ENCODE data around the gene ZNF688.
"Not testable (repeated sequence)": the region's sequence is repeated elsewhere in the genome, so short reads cannot be mapped to it uniquely, and the experiment has no call there.

Gene ZNF688

DNA sequence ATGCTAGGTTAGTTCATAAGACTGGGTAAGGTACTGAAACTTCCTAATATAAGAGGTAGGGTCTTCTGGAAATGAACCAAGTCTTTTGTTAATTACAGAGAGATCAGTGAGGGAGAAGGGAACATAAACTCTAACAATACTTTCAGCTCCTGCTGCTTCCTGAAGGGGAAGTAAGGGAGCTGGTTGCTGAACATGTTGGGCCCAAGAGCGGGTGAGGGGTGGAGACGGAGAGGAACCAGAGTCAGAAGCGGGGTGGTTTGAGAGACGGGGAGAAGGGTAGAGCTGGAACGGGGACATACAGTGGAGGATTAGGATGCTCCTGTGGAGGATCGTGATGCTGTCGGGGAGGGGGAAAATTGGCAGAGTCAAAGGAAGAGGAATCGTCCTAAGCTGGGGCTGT lies 25.4 kb downstream of the ZNF688 start:
- Histone ChIP-seq H3K27me3 (ENCODE audit: control insufficient read depth, low read length) (no peaks in the 10 kb centered on the region), H3K4me1 (ENCODE audit: control insufficient read depth, low read length) (no peaks in the 10 kb centered on the region), H3K36me3 (ENCODE audit: control insufficient read depth, low read length) (no peaks in the 10 kb centered on the region), H3K27ac (ENCODE audit: low read depth, low read length) (no peak overlapping the region), H3F3A (ENCODE audit: control insufficient read depth, insufficient read depth) (no peaks in the 10 kb centered on the region), H3K4me2 (ENCODE audit: low read length) (no peak overlapping the region), H3K9me2 (replicated peaks; ENCODE audit: control insufficient read depth, low read length) (no peaks in the 10 kb centered on the region), H3K79me2 (ENCODE audit: control insufficient read depth, low read length) (no peaks in the 10 kb centered on the region; the same call in 1 of the 2 replicates), H4K20me1 (ENCODE audit: control insufficient read depth, insufficient read depth, low read depth, low read length) (no peaks in the 10 kb centered on the region), H3K4me3 (ENCODE audit: low read length) (no peak overlapping the region), H3K9me3 (ENCODE audit: control insufficient read depth, insufficient read depth, low read length) (no peaks in the 10 kb centered on the region)
- TF ChIP-seq, protein P1, sequence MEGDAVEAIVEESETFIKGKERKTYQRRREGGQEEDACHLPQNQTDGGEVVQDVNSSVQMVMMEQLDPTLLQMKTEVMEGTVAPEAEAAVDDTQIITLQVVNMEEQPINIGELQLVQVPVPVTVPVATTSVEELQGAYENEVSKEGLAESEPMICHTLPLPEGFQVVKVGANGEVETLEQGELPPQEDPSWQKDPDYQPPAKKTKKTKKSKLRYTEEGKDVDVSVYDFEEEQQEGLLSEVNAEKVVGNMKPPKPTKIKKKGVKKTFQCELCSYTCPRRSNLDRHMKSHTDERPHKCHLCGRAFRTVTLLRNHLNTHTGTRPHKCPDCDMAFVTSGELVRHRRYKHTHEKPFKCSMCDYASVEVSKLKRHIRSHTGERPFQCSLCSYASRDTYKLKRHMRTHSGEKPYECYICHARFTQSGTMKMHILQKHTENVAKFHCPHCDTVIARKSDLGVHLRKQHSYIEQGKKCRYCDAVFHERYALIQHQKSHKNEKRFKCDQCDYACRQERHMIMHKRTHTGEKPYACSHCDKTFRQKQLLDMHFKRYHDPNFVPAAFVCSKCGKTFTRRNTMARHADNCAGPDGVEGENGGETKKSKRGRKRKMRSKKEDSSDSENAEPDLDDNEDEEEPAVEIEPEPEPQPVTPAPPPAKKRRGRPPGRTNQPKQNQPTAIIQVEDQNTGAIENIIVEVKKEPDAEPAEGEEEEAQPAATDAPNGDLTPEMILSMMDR (IDR thresholded peaks at IDR 0.05; ENCODE audit: low read depth, low read length, poor library complexity, severe bottlenecking): no peak
- TF ChIP-seq EZH2phosphoT487 (IDR thresholded peaks at IDR 0.05; ENCODE audit: borderline replicate concordance, low read length): no peak

DNA sequence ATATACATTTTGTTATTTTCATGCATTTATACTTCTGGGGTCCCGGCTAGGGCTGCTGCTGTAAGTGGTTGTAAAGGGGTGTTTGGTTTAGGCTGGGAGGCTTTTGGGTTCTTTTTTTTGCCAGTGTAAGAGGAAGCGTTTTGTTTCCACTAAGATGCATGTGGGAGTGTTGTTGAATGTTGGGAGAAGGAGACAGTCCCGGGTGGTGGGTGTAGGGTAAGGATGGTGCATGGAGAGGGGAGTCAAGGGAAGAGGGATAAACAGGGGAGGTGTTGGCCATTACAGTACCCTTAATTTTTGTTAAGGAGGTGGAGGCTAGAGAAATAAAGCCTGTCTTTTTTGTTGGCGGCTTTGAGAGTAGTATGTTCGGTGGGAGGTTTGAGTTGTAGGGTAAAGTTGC lies 28.4 kb downstream of the ZNF688 start:
- Histone ChIP-seq H3K36me3 (ENCODE audit: control insufficient read depth, low read length) (peaks cover 7% of the 10 kb centered on the region; the same call in 1 of the 2 replicates), H3K4me1 (ENCODE audit: control insufficient read depth, low read length) (peaks cover 7% of the 10 kb centered on the region), H3K9me3 (ENCODE audit: control insufficient read depth, insufficient read depth, low read length) (no peaks in the 10 kb centered on the region), H4K20me1 (ENCODE audit: control insufficient read depth, insufficient read depth, low read depth, low read length) (no peaks in the 10 kb centered on the region), H3F3A (ENCODE audit: control insufficient read depth, insufficient read depth) (no peaks in the 10 kb centered on the region), H3K79me2 (ENCODE audit: control insufficient read depth, low read length) (no peaks in the 10 kb centered on the region; the same call in none of the 2 replicates), H3K27ac (ENCODE audit: low read depth, low read length) (no peak overlapping the region), H3K27me3 (ENCODE audit: control insufficient read depth, low read length) (no peaks in the 10 kb centered on the region), H3K4me3 (ENCODE audit: low read length) (no peak overlapping the region), H3K9me2 (replicated peaks; ENCODE audit: control insufficient read depth, low read length) (no peaks in the 10 kb centered on the region), H3K4me2 (ENCODE audit: low read length) (no peak overlapping the region)
- TF ChIP-seq, protein P1 (IDR thresholded peaks at IDR 0.05; ENCODE audit: low read depth, low read length, poor library complexity, severe bottlenecking): no peak
- no peak for TF ChIP-seq EZH2phosphoT487 (IDR thresholded peaks at IDR 0.05; ENCODE audit: borderline replicate concordance, low read length)

DNA sequence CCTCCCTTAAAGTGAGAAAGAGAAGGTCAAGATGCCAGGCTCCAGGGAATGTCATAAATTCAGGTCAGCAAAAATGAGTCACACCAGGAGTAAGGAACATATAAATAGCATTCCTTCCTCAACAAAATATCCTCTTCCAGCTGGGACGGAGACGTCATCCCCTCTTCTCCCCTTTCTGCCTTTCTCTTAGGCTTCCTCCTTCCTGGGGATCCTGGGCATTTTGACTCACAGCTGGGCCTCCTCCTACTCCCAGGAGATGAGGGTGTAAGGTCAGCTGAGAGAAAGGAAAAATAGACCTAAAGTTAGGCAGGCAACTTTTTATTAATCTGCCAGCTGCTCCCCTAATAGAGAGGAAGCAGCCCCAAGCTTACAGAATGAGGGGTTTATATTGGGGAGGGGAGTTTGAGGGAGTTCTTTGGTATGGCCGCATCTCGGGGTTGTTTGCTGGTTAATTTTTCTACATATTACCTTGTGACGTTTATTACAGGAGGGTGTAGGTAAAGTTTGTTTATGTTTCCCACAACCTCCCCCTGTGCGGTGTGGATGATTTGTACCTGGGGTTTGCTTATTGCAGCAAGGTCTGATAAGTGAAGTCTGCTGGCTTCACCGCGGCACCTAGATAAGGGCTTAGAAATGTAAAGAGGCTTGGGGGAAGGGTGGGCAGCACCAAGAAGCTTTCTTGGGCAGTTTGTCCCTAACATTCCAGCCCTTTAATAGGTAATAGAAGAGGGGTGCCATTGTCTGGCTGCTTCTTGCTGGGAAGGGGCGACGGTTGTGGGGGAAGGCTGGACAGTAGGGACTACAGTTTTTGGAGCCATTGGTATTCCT lies 29.8 kb downstream of the ZNF688 start:
- no peak overlapping the region for H3K4me3 ChIP-seq (ENCODE audit: low read length)
- H3K79me2 ChIP-seq (ENCODE audit: control insufficient read depth, low read length): peaks cover 4% of the 10 kb centered on the region
- peaks cover 11% of the 10 kb centered on the region for H3K4me1 ChIP-seq (ENCODE audit: control insufficient read depth, low read length)
- no peak overlapping the region for H3K27ac ChIP-seq (ENCODE audit: low read depth, low read length)
- TF ChIP-seq, protein P1 (IDR thresholded peaks at IDR 0.05; ENCODE audit: low read depth, low read length, poor library complexity, severe bottlenecking): no peak
- TF ChIP-seq EZH2phosphoT487 (IDR thresholded peaks at IDR 0.05; ENCODE audit: borderline replicate concordance, low read length): no peak
- H3F3A ChIP-seq (ENCODE audit: control insufficient read depth, insufficient read depth): no peaks in the 10 kb centered on the region
- no peaks in the 10 kb centered on the region for H4K20me1 ChIP-seq (ENCODE audit: control insufficient read depth, insufficient read depth, low read depth, low read length)
- H3K4me2 ChIP-seq (ENCODE audit: low read length): no peak overlapping the region
- no peaks in the 10 kb centered on the region for H3K9me3 ChIP-seq (ENCODE audit: control insufficient read depth, insufficient read depth, low read length)
- peaks cover 7% of the 10 kb centered on the region for H3K36me3 ChIP-seq (ENCODE audit: control insufficient read depth, low read length)
- no peaks in the 10 kb centered on the region for H3K27me3 ChIP-seq (ENCODE audit: control insufficient read depth, low read length)
- H3K9me2 ChIP-seq (replicated peaks; ENCODE audit: control insufficient read depth, low read length): no peaks in the 10 kb centered on the region

DNA sequence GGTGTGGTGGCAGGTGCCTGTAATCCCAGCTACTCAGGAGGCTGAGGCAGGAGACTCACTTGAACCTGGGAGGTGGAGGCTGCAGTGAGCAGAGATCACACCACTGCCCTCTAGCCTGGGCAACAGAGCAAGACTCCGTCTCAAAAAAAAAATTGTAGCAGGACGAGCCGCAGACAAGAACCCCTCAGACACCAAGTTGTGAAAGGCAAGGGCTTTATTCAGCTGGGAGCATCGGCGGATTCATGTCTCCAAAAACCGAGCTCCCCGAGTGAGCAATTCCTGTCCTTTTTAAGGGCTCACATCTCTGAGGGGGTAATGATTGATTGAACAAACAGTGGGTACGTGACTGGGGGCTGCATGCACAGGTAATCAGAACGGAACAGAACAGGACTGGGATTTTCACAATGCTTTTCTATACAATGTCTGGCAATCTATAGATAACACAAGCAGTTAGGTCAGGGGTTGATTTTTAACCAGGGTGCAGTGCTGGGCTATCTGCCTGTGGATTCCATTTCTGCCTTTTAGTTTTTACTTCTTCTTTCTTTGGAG lies 30.5 kb downstream of the ZNF688 start:
- H3K9me2 ChIP-seq (replicated peaks; ENCODE audit: control insufficient read depth, low read length); H3K36me3 ChIP-seq (ENCODE audit: control insufficient read depth, low read length); H3K27ac ChIP-seq (ENCODE audit: low read depth, low read length); H3K9me3 ChIP-seq (ENCODE audit: control insufficient read depth, insufficient read depth, low read length); H3K4me3 ChIP-seq (ENCODE audit: low read length); H3K27me3 ChIP-seq (ENCODE audit: control insufficient read depth, low read length); H4K20me1 ChIP-seq (ENCODE audit: control insufficient read depth, insufficient read depth, low read depth, low read length); H3F3A ChIP-seq (ENCODE audit: control insufficient read depth, insufficient read depth); H3K4me2 ChIP-seq (ENCODE audit: low read length): not testable (repeated sequence)
- Histone ChIP-seq H3K4me1 (ENCODE audit: control insufficient read depth, low read length) (peaks cover 18% of the 10 kb centered on the region), H3K79me2 (ENCODE audit: control insufficient read depth, low read length) (peaks cover 11% of the 10 kb centered on the region)

DNA sequence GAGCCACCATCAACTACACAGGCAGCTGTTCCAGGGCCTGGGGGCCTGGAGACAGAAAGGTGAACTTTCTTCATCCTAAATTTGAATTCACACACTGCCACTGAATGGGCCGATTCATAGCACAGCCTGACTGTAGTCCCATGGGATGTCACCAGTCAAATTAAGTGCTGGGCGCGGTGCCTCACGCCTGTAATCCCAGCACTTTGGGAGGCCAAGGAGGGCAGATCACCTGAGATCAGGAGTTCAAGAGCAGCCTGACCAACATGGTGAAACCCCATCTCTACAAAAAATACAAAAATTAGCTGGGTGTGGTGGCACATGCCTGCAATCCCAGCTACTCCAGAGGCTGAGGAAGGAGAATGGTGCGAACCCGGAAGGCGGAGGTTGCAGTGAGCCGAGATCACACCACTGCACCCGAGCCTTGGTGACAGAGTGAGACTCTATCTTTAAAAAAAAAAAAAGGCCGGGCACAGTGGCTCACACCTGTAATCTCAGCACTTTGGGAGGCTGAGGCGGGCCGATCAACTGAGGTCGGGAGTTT lies 31.5 kb downstream of the ZNF688 start:
- not testable (repeated sequence) for H3K4me2 ChIP-seq (ENCODE audit: low read length); H3K9me2 ChIP-seq (replicated peaks; ENCODE audit: control insufficient read depth, low read length); H3K36me3 ChIP-seq (ENCODE audit: control insufficient read depth, low read length); H3K27ac ChIP-seq (ENCODE audit: low read depth, low read length); H3F3A ChIP-seq (ENCODE audit: control insufficient read depth, insufficient read depth); H3K27me3 ChIP-seq (ENCODE audit: control insufficient read depth, low read length); H3K9me3 ChIP-seq (ENCODE audit: control insufficient read depth, insufficient read depth, low read length); H3K4me3 ChIP-seq (ENCODE audit: low read length); H4K20me1 ChIP-seq (ENCODE audit: control insufficient read depth, insufficient read depth, low read depth, low read length)
- peaks cover 21% of the 10 kb centered on the region for H3K79me2 ChIP-seq (ENCODE audit: control insufficient read depth, low read length)
- peaks cover 27% of the 10 kb centered on the region for H3K4me1 ChIP-seq (ENCODE audit: control insufficient read depth, low read length)
